HG02981 (cell line): ENCODE data around the gene ZBTB38.

ENCODE experiments used
- ATAC-seq: cut with Tn5 transposase; IDR thresholded peaks from one replicate; pipeline ENCODE4 v1.9.1; 2021; ENCODE audit warnings: mild to moderate bottlenecking, moderate library complexity; ENCODE audit not compliant: unreplicated experiment

The ZBTB38 gene

GRCh38 chr3:141368062-141368924 lies at the start of gene ZBTB38:
Gene ZBTB38 (plus strand): TSS chr3:141368504. CDS start chr3:141442389, 73,885 bp downstream.
- ATAC-seq = no peak

- ATAC-seq = no peak
Observed at GRCh38 chr3:141320399-141321108, 47.8 kb upstream of the ZBTB38 start.

GRCh38 chr3:141321109-141321497 lies 47.2 kb upstream of the ZBTB38 start:
- no peak for ATAC-seq

GRCh38 chr3:141323936-141324704 lies 44.2 kb upstream of the ZBTB38 start:
- ATAC-seq = no peak

DNA sequence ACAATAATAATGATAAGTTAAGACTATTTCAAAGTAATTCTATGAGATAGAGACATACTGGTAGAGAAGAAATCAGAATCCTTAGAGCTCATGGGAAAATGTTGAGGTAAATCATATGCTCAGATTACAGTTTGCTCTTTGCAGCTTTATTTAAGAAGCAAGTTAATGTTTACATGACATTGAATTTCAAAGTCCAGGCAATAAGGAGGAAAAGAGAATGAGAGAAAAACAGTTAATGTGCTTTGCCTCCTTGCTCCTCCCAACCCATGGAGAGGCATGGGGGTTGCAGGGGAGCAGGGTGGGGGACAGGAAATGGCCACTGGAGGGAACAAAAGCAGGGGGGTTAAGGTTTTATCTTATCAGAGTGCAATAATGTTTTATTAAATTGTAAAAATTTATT lies 42.2 kb upstream of the ZBTB38 start:
- ATAC-seq = no peak

DNA sequence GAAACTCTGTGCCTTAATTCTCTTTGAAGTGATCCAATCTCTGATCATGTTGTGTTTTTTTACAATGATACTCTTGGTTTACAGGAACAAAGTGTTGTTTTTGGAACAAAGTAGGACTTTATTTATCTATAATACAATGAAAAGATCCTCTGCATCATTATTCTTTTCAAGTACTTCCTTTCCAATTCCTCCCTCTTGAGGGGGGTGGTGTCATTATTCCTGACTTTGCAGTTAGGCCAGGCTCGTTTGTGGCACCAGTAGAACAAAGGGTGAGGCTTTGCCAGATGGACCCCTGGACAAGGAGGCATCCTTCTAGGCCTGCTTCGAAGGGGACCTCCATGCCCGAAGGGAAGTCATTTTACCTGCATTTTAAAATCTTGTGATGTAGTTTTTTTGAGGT lies 41.7 kb upstream of the ZBTB38 start:
- ATAC-seq = no peak

- ATAC-seq = peak; percentile 36
Observed at GRCh38 chr3:141328286-141329166, 39.8 kb upstream of the ZBTB38 start.

DNA sequence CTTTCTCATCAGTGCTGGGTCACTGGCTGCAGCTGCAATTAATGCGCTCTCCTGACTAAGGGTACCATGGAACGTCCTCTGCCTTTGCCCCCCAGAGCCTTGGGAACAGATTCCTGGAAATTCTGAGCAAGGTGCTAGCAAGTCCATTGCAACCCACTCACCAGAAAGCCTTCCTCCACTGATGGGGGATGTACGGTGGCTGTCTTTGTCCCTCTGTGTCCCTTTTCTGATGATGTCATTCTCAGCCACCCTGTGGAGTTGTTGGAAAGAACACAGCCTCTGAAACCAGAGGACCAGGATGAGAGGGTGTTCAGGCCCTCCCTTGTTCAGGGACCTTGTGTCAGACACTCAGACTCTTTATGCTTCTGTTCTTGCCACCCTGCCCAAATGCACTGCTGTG lies 38.1 kb upstream of the ZBTB38 start:
- no peak for ATAC-seq

GRCh38 chr3:141330718-141331376 lies 37.5 kb upstream of the ZBTB38 start:
- no peak for ATAC-seq

GRCh38 chr3:141331377-141332318 lies 36.7 kb upstream of the ZBTB38 start:
- no peak for ATAC-seq

- no peak for ATAC-seq
Observed at GRCh38 chr3:141332416-141332815, 35.9 kb upstream of the ZBTB38 start.

DNA sequence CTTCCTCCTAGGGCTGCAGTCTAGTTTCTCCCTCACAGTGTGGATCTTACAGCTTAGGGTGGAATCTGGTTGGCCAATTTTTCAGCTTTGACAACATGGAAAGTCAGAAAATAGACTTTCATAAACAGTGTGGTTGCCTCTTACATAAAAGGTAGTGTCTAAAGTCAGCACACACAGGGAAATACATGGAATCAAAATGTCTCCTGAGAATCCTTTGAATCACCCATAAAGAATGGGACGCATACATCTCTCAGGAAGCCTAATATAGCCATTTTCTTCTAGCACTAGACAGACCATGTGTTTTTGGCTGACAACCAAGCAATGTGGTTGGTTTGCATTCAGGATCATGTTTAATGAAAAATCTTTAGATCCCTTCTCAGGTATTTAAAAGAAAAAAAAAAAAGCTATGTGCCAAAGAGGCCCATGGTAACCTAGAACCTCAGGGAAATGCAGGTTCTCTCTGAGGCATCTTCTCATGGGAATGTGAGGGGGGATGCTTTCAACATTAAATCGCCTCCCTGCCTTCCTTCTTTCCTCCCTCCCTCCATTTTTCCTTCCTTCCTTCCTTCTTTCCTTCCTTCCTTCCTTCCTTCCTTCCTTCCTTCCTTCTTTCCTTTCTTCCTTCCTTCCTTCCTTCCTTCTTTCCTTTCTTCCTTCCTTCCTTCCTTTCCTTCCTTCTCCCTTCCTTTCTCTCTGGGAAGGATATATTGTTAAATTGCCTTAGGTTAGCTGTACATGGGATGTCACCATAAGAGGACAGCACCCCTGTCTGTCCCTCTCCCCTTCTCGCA lies 34.3 kb upstream of the ZBTB38 start:
- ATAC-seq = no peak

DNA sequence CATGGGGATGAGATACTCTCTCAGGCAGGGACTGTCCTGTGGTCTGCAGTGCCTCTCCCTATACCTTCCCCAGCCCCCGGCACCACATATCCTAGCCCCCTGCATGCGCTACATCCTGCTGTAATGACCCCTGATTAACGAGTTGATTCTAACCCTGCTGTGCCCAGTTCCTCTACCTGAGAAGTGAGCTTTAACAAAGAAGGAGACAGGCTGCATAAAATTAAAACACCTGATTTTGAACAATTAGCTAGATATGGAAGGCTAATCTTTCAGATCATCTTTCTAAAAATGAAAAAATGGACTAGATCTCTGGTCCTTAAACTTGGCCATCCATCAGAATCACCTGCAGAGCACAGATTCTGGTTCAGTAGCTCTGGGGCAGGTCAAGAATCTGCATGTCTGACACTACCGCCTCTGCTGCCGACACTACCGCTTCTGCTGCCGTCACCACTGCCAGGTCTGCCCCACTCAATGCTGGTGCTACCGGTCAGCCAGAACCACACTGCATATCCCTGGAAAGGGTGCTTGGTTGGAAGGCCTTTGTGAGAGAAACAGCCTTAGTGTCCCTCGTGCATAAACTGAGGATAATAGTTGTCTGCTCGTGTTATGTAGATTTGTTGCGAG lies 33.6 kb upstream of the ZBTB38 start:
- no peak for ATAC-seq

GRCh38 chr3:141335531-141336061 lies 32.7 kb upstream of the ZBTB38 start:
- ATAC-seq = no peak

DNA sequence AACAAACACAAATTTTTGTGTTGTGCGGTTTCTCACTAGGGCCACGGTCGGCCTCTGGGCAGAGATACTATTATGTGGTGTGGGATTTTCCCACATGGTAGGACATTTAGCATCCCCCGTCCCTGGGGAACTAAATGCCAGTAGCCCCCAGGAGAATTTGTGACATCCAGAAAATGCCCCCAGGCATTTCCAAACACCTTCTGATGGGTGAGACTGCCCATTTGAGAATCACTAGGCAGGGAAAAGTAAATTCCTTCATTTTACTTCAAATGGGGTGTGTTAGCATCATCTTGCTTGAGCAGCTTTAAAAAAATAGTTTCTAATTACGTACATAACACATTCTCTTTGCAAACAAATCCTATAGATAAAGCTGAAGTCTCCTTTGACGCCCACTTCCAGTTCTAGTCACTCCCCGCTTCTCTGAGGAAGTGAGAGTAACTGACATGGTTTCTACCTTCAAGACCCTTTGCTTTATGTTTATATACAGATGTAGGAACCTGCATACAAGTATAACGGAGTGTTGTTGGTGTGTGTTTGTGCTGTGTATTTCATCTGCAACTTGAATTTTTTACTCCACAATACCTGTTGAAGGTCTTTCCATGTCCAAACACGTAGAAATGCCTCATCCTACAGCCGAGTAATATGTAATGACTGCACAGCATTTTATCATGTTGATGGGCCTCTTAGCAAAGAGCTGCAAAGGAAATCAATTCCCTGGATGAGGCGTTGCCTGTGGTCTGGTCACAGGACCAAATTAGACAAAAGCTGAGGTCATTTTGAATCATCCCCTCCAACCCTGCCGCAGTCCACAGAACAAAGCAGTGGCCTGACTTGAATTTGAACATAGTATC lies 31.4 kb upstream of the ZBTB38 start:
- peak; percentile 89 for ATAC-seq

DNA sequence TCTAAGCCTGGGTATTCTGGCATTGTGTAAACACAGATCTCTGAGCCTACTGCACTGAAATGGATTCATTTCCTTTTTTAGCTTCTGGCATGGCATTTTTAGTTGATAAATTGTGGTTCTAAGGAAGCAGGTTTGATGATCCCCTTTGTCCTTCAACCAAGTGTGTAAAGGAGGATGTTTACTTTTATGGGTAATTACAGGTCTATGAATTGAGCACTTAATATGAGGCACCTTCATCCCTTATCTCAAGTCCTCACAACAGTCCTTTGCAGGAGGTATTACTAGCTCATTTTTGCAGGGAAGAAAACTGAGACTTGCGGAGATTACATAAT lies 30.8 kb upstream of the ZBTB38 start:
- ATAC-seq = no peak

DNA sequence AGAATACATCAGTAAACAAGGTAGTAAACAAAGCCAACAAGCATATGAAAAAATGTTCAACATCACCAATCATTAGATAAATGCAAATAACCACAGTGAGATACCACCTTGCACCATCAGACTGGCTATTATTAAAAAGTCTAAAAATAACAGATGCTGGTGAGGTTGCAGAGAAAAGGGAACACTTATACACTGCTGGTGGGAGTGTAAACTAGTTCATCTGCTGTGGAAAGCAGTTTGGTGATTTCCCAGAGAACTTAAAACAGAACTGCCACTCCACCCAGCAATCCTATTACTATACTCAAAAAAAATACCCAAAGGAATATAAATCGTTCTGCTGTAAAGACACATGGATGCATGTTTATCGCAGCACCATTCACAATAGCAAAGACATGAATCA lies 30.3 kb upstream of the ZBTB38 start:
- ATAC-seq = no peak
